ENCODE results near the gene MYO16.

Gene MYO16

GRCh38 chr13:109151255-109151654, 521.8 kb downstream of the MYO16 start:
- no peak overlapping the region for H4K8ac ChIP-seq (ENCODE audit: low read length)

GRCh38 chr13:109151696-109152095, 522.3 kb downstream of the MYO16 start:
- Histone ChIP-seq H3K36me3 (ENCODE audit: control insufficient read depth in 1 of 2, insufficient read depth in 2 of 2, low read depth in 1 of 2, low read length in 2 of 2) (no peaks in the 10 kb centered on the region), H4K8ac (ENCODE audit: low read length) (peak overlapping the region; percentile 69), H3K14ac (ENCODE audit: low read length in 2 of 2) (peak overlapping the region in 1 of 2 experiments; percentile 82), H3K4me3 (ENCODE audit: insufficient read depth in 1 of 2, low read depth in 1 of 2, low read length in 2 of 2) (no peak overlapping the region), H3K79me1 (replicated peaks; ENCODE audit: low read length, poor library complexity, severe bottlenecking) (no peaks in the 10 kb centered on the region), H3K9ac (ENCODE audit: low read length) (no peak overlapping the region), H3K27ac (ENCODE audit: low read length, poor library complexity, severe bottlenecking) (no peak overlapping the region), H2AFZ (ENCODE audit: low read depth, low read length) (peak overlapping the region; percentile 84), H3K4me1 (ENCODE audit: control insufficient read depth, insufficient read depth, low read depth, low read length) (peaks cover 11% of the 10 kb centered on the region), H2BK120ac (ENCODE audit: low read depth, low read length) (no peak overlapping the region), H2BK15ac (ENCODE audit: low read depth, poor library complexity, severe bottlenecking) (peak overlapping the region; percentile 1), H3K27me3 (ENCODE audit: control insufficient read depth in 1 of 2, insufficient read depth in 1 of 2, low read length in 2 of 2) (no peaks in the 10 kb centered on the region), H3K18ac (ENCODE audit: low read depth in 1 of 2, low read length in 2 of 2) (peak overlapping the region in 1 of 2 experiments; percentile 94), H3K4ac (ENCODE audit: low read depth in 1 of 2, low read length in 2 of 2) (no peak overlapping the region), H2BK5ac (ENCODE audit: low read depth, low read length, poor library complexity, severe bottlenecking) (no peak overlapping the region), H2AK5ac (ENCODE audit: low read length, severe bottlenecking) (no peak overlapping the region), H3K4me2 (ENCODE audit: low read length, poor library complexity, severe bottlenecking) (no peak overlapping the region), H2BK12ac (ENCODE audit: low read length in 2 of 2) (peak overlapping the region in 1 of 2 experiments; percentile 97), H3K23ac (ENCODE audit: low read length in 2 of 2) (no peak overlapping the region), H4K91ac (ENCODE audit: low read length) (no peak overlapping the region), H3K9me3 (ENCODE audit: control insufficient read depth, low read length) (no peaks in the 10 kb centered on the region)
- 44% methylated on average over 4 of the region's 5 CpGs for WGBS
- DNase-seq = peak; percentile 85

More at GRCh38 chr13:109151255-109151654, 521.8 kb downstream of the MYO16 start:
- Histone ChIP-seq H3K4me2 (ENCODE audit: low read length, poor library complexity, severe bottlenecking) (no peak overlapping the region), H2BK12ac (ENCODE audit: low read length in 2 of 2) (no peak overlapping the region), H3K27me3 (ENCODE audit: control insufficient read depth in 1 of 2, insufficient read depth in 1 of 2, low read length in 2 of 2) (no peaks in the 10 kb centered on the region), H2BK120ac (ENCODE audit: low read depth, low read length) (no peak overlapping the region), H3K36me3 (ENCODE audit: control insufficient read depth in 1 of 2, insufficient read depth in 2 of 2, low read depth in 1 of 2, low read length in 2 of 2) (no peaks in the 10 kb centered on the region), H3K9ac (ENCODE audit: low read length) (no peak overlapping the region), H4K91ac (ENCODE audit: low read length) (no peak overlapping the region), H3K4me3 (ENCODE audit: insufficient read depth in 1 of 2, low read depth in 1 of 2, low read length in 2 of 2) (no peak overlapping the region), H3K4me1 (ENCODE audit: control insufficient read depth, insufficient read depth, low read depth, low read length) (peaks cover 8% of the 10 kb centered on the region), H3K79me1 (replicated peaks; ENCODE audit: low read length, poor library complexity, severe bottlenecking) (no peaks in the 10 kb centered on the region), H3K23ac (ENCODE audit: low read length in 2 of 2) (no peak overlapping the region), H3K27ac (ENCODE audit: low read length, poor library complexity, severe bottlenecking) (no peak overlapping the region), H3K14ac (ENCODE audit: low read length in 2 of 2) (no peak overlapping the region), H2BK5ac (ENCODE audit: low read depth, low read length, poor library complexity, severe bottlenecking) (no peak overlapping the region), H2BK15ac (ENCODE audit: low read depth, poor library complexity, severe bottlenecking) (no peak overlapping the region), H3K18ac (ENCODE audit: low read depth in 1 of 2, low read length in 2 of 2) (no peak overlapping the region), H2AFZ (ENCODE audit: low read depth, low read length) (no peak overlapping the region), H3K9me3 (ENCODE audit: control insufficient read depth, low read length) (no peaks in the 10 kb centered on the region), H2AK5ac (ENCODE audit: low read length, severe bottlenecking) (peak overlapping the region; percentile 50), H3K4ac (ENCODE audit: low read depth in 1 of 2, low read length in 2 of 2) (no peak overlapping the region)
- WGBS = 31% methylated on average over 3 of the region's 3 CpGs
- peak; percentile 43 for DNase-seq

GRCh38 chr13:109152311-109152820, 523.0 kb downstream of the MYO16 start:
- Histone ChIP-seq H3K9me3 (ENCODE audit: control insufficient read depth, low read length) (no peaks in the 10 kb centered on the region), H3K14ac (ENCODE audit: low read length in 2 of 2) (no peak overlapping the region), H2AK5ac (ENCODE audit: low read length, severe bottlenecking) (no peak overlapping the region), H3K23ac (ENCODE audit: low read length in 2 of 2) (no peak overlapping the region), H3K4me1 (ENCODE audit: control insufficient read depth, insufficient read depth, low read depth, low read length) (peaks cover 17% of the 10 kb centered on the region), H3K79me1 (replicated peaks; ENCODE audit: low read length, poor library complexity, severe bottlenecking) (no peaks in the 10 kb centered on the region), H3K4me2 (ENCODE audit: low read length, poor library complexity, severe bottlenecking) (no peak overlapping the region), H3K4ac (ENCODE audit: low read depth in 1 of 2, low read length in 2 of 2) (no peak overlapping the region), H3K4me3 (ENCODE audit: insufficient read depth in 1 of 2, low read depth in 1 of 2, low read length in 2 of 2) (no peak overlapping the region), H2BK12ac (ENCODE audit: low read length in 2 of 2) (no peak overlapping the region), H2BK120ac (ENCODE audit: low read depth, low read length) (no peak overlapping the region), H3K27me3 (ENCODE audit: control insufficient read depth in 1 of 2, insufficient read depth in 1 of 2, low read length in 2 of 2) (no peaks in the 10 kb centered on the region), H3K18ac (ENCODE audit: low read depth in 1 of 2, low read length in 2 of 2) (no peak overlapping the region), H2AFZ (ENCODE audit: low read depth, low read length) (no peak overlapping the region), H2BK5ac (ENCODE audit: low read depth, low read length, poor library complexity, severe bottlenecking) (no peak overlapping the region), H3K9ac (ENCODE audit: low read length) (no peak overlapping the region), H2BK15ac (ENCODE audit: low read depth, poor library complexity, severe bottlenecking) (no peak overlapping the region), H3K36me3 (ENCODE audit: control insufficient read depth in 1 of 2, insufficient read depth in 2 of 2, low read depth in 1 of 2, low read length in 2 of 2) (no peaks in the 10 kb centered on the region), H3K27ac (ENCODE audit: low read length, poor library complexity, severe bottlenecking) (no peak overlapping the region), H4K91ac (ENCODE audit: low read length) (no peak overlapping the region), H4K8ac (ENCODE audit: low read length) (no peak overlapping the region)
- peak; percentile 26 for DNase-seq
- 71% methylated on average over 7 of the region's 9 CpGs for WGBS

- Histone ChIP-seq H3K4me1 (ENCODE audit: control insufficient read depth, insufficient read depth, low read depth, low read length) (peaks cover 18% of the 10 kb centered on the region), H4K8ac (ENCODE audit: low read length) (no peak overlapping the region), H3K14ac (ENCODE audit: low read length in 2 of 2) (no peak overlapping the region), H3K18ac (ENCODE audit: low read depth in 1 of 2, low read length in 2 of 2) (no peak overlapping the region), H2AK5ac (ENCODE audit: low read length, severe bottlenecking) (no peak overlapping the region), H3K4me3 (ENCODE audit: insufficient read depth in 1 of 2, low read depth in 1 of 2, low read length in 2 of 2) (no peak overlapping the region), H3K4me2 (ENCODE audit: low read length, poor library complexity, severe bottlenecking) (no peak overlapping the region), H3K79me1 (replicated peaks; ENCODE audit: low read length, poor library complexity, severe bottlenecking) (no peaks in the 10 kb centered on the region), H3K27me3 (ENCODE audit: control insufficient read depth in 1 of 2, insufficient read depth in 1 of 2, low read length in 2 of 2) (no peaks in the 10 kb centered on the region), H3K36me3 (ENCODE audit: control insufficient read depth in 1 of 2, insufficient read depth in 2 of 2, low read depth in 1 of 2, low read length in 2 of 2) (no peaks in the 10 kb centered on the region), H4K91ac (ENCODE audit: low read length) (no peak overlapping the region), H3K27ac (ENCODE audit: low read length, poor library complexity, severe bottlenecking) (no peak overlapping the region), H2BK15ac (ENCODE audit: low read depth, poor library complexity, severe bottlenecking) (no peak overlapping the region), H2BK120ac (ENCODE audit: low read depth, low read length) (no peak overlapping the region), H3K9me3 (ENCODE audit: control insufficient read depth, low read length) (no peaks in the 10 kb centered on the region), H2BK12ac (ENCODE audit: low read length in 2 of 2) (no peak overlapping the region), H3K23ac (ENCODE audit: low read length in 2 of 2) (no peak overlapping the region), H2BK5ac (ENCODE audit: low read depth, low read length, poor library complexity, severe bottlenecking) (no peak overlapping the region), H3K9ac (ENCODE audit: low read length) (no peak overlapping the region), H2AFZ (ENCODE audit: low read depth, low read length) (no peak overlapping the region), H3K4ac (ENCODE audit: low read depth in 1 of 2, low read length in 2 of 2) (no peak overlapping the region)
- DNase-seq = peak; percentile 88
- WGBS = 59% methylated on average over 10 of the region's 10 CpGs
These were observed 523.5 kb downstream of the MYO16 start for GRCh38 chr13:109152941-109153340.
